GM12892 (cell line): ENCODE results near the gene MAPK8IP1.
A peak's percentile ranks its signal among the peaks of the same experiment; 100 is the strongest.

Experiments
- DNase-seq: peaks from one replicate; pipeline ENCODE4 v3.0.0; 2011; ENCODE audit not compliant: insufficient read length
- FAIRE-seq: peaks from 2 replicates; lab custom pipeline; 2011; peaks lifted over from hg19 to GRCh38; lab: Jason Lieb, UNC
- POLR2A ChIP-seq: IDR thresholded peaks from 2 replicates; pipeline ENCODE4 v1.6.1; 2011; ENCODE audit warnings: low read depth, low read length, control low read depth
- POLR2AphosphoS5 ChIP-seq: IDR thresholded peaks from 2 replicates; pipeline ENCODE4 v1.6.1; 2011; ENCODE audit warnings: low read depth, low read length, control low read depth
- TAF1 ChIP-seq: IDR thresholded peaks from 2 replicates; pipeline ENCODE4 v1.6.1; 2011; ENCODE audit warnings: low read depth, mild to moderate bottlenecking, control low read depth, low read length, borderline replicate concordance

MAPK8IP1 gene

DNA sequence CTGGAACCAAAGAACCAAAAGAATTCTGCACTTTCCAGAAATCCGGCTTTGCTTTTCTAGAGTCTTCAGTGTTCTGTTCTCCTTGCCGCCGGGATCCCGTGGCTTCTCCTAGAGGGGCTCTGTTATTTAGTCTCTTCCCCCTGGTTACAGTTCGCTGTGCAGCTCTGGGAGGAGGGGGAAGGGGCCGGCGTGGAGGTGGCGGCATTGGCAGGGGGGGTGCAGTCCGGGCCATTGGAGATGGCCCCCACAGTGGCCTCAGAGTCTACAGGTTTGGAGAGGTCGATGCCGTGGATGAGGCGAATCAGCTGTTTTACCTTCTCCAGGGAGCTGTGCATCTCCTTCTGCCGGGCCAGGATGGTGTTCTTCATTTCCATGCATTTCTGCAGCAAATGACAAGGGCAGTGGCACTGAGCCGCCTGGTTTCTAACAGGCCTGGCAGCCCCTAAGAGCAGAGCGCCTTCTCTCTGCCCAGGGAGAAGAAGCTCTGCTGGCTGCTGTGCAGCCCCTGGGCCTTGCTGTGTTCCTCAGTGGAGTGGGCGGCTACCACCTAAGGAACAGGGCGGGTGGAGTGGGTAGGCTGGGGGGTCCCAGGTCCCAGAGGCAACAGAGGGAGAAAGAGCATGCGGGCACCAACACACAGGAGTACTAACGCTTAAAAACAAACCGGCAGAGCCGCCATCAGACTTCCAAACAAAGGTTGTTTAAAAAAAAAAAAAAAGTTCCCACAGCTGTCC is 48.6 kb downstream of the MAPK8IP1 start:
- FAIRE-seq, result no peak
- TF ChIP-seq POLR2A, result no peak
- no peak for TF ChIP-seq POLR2AphosphoS5
- TF ChIP-seq TAF1, result no peak
- DNase-seq, result no peak

DNA sequence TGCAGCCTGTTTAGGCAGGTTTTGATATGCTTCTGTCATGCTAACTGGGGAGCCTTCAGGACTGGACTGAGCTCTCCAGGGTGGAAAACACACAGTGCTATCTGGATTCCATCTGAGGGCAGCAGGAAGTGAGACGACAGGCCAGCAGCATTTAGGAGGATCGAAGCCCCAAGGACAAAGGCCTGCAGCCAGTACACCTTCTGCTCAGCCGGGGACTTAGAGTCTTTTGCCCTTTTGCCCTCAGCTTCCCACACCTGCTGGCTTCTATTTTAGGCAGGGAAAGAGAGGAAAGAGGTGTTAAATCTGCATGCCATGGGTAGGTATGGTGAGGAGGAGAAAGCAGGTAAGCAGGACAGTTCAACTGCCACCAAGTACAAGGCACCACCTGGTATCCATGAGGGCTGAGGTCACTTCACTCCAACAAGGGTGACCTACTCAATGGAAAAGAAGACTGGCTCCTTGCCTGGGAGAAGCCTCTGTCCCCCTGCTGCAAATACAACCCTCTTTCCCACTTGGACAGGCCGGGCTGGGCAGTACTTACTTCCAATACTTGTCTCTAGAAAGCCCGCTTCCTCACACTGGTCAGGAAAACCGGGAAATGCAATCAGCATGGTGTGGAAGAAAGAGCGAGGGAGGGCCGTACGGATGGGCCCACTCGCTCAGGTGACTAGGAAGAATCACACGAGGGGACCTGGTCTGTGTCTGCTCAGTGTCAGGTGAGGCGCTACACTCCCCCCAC is 49.3 kb downstream of the MAPK8IP1 start:
- TF ChIP-seq POLR2AphosphoS5, result no peak
- no peak for TF ChIP-seq POLR2A
- no peak for TF ChIP-seq TAF1
- FAIRE-seq (no peak), DNase-seq (no peak)

DNA sequence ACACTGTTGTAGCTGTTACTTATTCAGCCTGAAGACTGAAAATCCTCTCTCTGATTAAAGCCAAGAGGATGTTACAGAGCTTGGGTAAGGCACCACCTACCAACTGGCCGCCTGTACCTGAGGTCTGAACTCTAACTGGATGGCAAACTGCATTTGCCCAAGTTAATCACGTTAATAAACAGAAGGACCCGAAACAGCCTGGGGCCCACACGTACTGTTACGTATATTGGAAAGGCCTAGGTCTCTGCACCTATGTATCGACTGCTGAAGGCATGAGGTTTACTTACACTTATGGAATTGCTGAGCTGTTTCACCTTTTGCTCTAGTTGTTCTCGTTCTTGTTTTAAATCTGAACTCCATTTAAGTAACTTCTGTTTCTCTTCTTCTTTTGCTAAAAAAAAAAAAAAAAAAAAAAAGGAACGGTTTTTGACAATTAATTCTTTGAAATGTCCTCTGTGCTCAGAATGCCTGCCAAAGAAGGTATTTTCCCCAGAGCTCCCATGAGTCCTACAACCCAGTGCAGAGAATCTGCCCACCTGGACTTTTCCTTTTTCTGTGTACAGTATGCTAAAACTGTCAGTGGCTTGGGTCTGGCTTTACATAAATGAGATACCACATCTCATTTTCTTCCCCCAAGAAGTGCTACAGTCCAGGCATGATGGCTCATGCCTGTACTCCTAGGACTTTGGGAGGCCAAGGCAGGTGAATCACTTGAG is 50.1 kb downstream of the MAPK8IP1 start:
- FAIRE-seq (peak; percentile 65), DNase-seq (no peak)
- no peak for TF ChIP-seq POLR2AphosphoS5
- no peak for TF ChIP-seq TAF1
- TF ChIP-seq POLR2A, result no peak

DNA sequence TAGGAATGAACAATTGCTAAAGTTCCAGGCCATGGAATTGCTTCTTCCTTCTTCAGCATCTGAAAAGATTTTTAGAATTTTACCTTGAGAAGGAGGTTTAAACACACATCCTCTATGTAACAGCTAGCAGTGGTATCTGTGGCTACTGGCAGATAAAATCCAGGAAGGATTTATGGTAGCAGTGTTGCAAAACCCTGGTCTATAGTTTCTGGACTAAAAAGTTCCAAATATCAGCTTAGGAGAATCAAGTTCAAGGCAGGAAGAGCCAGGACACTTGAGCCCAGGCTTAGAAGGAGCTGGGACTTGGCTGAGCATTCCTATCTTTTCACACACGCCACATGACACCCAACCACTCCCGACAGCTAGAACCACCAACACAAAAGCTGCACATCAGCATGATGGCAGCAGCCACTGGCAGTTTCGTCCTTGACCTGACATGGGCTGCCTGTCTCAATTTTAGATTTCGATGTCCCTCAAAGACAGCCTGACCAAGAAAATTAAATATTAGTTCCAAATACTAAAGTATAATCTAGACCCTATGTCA is 51.1 kb downstream of the MAPK8IP1 start:
- DNase-seq (no peak), FAIRE-seq (no peak)
- TF ChIP-seq POLR2AphosphoS5 (no peak), TAF1 (no peak), POLR2A (no peak)

DNA sequence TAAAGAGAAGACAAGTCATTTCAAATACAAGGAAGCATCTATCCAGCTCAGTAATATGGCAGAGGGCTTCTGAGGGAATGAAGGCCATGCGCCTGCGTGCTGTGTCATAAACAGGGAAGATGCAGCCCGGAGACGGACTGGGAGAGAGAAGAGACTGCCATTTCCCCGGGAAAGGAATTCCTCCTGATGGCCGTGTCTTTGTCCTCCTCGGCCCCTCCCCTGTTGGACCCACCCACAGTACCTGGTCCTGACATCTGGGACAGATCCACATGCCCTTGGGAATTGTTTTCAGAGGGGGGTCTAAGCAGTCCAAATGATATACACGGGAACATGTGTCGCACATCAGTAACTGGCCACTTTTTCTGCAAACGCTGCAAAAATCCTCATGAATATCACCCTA is 52.5 kb downstream of the MAPK8IP1 start:
- FAIRE-seq, result no peak

DNA sequence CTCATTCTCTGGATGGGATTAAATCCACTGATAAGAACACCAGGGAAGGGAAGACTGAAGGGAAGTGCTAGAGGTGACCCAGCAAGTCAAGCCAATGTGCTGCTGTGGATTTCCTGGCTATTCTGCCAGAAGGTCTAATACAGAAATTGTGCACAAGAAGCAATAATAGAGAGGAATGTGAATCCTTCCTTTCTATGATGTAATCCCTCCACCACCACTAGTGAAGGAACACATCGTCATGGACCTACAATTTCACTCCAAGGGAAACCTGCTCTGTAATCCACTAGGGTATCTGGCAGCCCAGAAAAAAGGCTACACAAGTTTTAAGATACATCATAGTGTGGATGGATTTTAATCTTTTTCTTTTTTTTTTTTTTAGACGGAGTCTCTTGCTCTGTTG is 54.4 kb downstream of the MAPK8IP1 start:
- no peak for TF ChIP-seq TAF1
- no peak for TF ChIP-seq POLR2A
- no peak for TF ChIP-seq POLR2AphosphoS5
- DNase-seq, result no peak
- FAIRE-seq, result no peak

More for the DNA sequence above, 52.5 kb downstream of the MAPK8IP1 start:
- no peak for DNase-seq
- TF ChIP-seq POLR2A (no peak), TAF1 (no peak), POLR2AphosphoS5 (no peak)

DNA sequence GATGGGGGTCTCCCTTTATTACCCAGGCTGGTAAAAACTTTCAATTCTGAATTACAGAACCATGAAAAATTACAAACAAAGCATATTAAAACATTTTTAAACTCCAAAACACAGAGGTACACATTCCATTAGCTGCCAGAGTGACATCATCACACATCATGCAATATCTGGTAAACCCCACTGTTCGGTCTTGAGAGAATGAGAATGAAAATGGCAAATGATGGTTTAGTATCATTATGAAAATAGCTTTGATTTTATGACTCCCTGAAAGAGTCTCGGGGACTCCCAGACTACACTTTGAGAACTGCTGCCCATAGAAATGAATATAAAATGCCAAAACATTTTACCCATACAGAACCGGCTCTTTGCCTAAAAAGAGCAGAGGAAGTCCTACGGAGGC is 55.8 kb downstream of the MAPK8IP1 start:
- no peak for DNase-seq
- FAIRE-seq, result peak; percentile 60
- no peak for TF ChIP-seq TAF1
- no peak for TF ChIP-seq POLR2A

DNA sequence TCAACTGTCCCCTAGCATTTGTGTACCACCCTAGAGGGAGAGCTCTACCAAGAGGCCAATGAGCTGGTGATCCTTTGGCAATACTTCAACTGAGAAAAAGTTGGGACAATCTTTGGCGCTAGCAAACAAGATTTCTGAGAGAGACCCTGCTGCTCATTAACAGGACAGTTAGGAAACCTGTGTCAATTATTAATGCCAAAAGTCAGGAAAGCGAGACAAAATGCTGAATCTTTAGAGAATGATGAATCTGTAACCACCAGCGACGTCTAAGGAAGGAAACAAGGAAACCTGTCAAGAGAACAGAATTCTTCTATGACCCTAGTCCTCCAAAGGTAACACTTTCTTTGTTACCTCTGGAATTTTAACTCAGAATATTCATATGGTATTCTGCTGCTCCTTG is 56.9 kb downstream of the MAPK8IP1 start:
- DNase-seq (no peak), FAIRE-seq (no peak)
- TF ChIP-seq POLR2AphosphoS5 (no peak), TAF1 (no peak), POLR2A (no peak)

DNA sequence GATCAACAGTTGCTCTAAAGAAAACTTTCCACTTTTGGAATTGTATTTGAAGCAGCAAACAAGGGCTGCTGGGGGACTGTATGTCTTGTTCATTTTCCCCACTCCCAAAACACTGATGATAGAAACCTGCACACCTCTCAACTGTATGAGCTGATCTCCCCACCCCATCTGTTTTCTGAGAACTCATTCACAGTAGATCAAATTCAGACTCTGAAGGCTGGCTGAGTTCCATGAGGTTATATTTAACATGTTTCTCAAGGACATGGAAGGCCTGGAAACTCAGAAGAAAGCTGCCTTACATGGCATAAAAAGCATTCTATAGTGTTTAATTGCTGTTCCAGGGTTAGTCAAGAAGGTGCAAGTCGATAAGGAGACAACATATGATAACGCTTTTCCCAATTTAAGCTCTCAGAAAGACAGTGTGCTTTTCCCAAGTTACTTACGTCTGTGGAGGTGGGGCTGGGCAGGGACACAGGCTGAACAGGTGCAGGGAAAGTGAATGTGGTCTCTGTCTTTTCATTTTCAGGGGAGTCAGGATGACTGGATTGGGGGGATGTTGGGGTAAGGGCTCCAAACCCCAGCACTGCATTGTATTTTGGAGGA is 60.0 kb downstream of the MAPK8IP1 start:
- no peak for TF ChIP-seq POLR2A
- TF ChIP-seq POLR2AphosphoS5, result no peak
- no peak for TF ChIP-seq TAF1
- DNase-seq, result no peak
- FAIRE-seq, result no peak

DNA sequence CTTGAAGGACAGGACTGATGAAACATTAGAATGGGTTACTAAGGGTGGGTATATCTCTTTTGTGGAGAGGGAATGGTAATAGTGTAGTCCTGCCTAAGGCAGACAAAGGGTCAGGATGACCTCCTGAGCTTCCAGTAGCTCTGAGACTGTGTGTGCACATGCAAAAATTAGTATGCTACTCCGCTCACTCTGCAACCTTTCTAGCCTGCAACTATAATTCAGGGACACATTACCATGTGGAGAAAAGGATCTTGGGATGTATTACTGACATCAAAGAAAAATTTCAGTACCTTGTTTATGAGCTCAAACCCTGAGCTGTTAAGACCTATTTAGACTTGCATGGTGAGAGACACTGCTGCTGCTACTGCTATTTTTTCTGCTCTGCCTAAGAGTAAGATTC is 62.4 kb downstream of the MAPK8IP1 start:
- FAIRE-seq, result no peak
- no peak for TF ChIP-seq TAF1
- no peak for TF ChIP-seq POLR2AphosphoS5
- no peak for TF ChIP-seq POLR2A
- DNase-seq, result no peak

DNA sequence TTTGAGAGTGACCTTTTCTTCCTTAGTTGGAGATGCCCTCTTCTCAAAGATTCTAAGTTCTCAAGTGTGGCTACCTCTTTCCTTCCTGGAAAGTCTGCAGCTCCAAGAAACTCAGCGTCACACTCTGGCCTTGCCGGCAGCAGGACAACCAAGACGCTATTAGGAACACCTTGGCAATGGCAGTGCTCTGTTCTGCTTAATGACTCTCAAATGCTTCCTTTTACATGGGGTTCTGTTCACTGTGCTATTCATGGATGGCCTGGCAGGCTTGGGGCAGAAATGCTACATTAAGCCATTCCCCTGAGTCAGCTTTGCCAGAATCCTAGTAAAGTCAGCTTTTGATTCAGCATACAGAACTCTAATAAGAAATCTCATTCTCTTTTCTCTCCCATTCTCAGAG is 62.9 kb downstream of the MAPK8IP1 start:
- TF ChIP-seq TAF1 (no peak), POLR2AphosphoS5 (no peak), POLR2A (no peak)
- no peak for FAIRE-seq
- DNase-seq, result no peak
